Measurements from ENCODE around the gene P4HA1. TPM values are rescaled to one million over a fixed set of nuclear protein-coding genes. Genes with fewer than 3 reads are reported as not detected.
"Not testable (repeated sequence)": the region's sequence is repeated elsewhere in the genome, so short reads cannot be mapped to it uniquely, and the experiment has no call there.

P4HA1 gene
- polyA plus RNA-seq, 3 donors from 2014 or later: 16.9 to 26.5 (median 21.1) TPM

GRCh38 chr10:73018632-73019031, 78.0 kb downstream of the P4HA1 start:
- H3K27ac Mint-ChIP-seq: no peak overlapping the region
- H3K4me1 Mint-ChIP-seq: no peaks in the 10 kb centered on the region
- H3K27me3 Mint-ChIP-seq (ENCODE audit: low read depth in 3 of 3): peaks cover 0 to 2% (median 0%) of the 10 kb centered on the region in 3 donors
- H3K36me3 Mint-ChIP-seq: peaks cover 19 to 25% (median 20%) of the 10 kb centered on the region in 3 donors
- no peak overlapping the region for H3K4me3 Mint-ChIP-seq
- no peak for DNase-seq
- H3K9me3 Mint-ChIP-seq: no peaks in the 10 kb centered on the region

GRCh38 chr10:73017955-73018480, 78.6 kb downstream of the P4HA1 start:
- Mint-ChIP-seq H3K9me3 (no peaks in the 10 kb centered on the region), H3K27ac (no peak overlapping the region), H3K4me1 (no peaks in the 10 kb centered on the region), H3K36me3 (peaks cover 19 to 24% (median 24%) of the 10 kb centered on the region in 3 donors), H3K4me3 (no peak overlapping the region), H3K27me3 (ENCODE audit: low read depth in 3 of 3) (peaks cover 0 to 2% (median 0%) of the 10 kb centered on the region in 3 donors)
- DNase-seq: no peak

GRCh38 chr10:73015779-73016178, 80.9 kb downstream of the P4HA1 start:
- no peak for DNase-seq
- H3K9me3 Mint-ChIP-seq: no peaks in the 10 kb centered on the region
- H3K27me3 Mint-ChIP-seq (ENCODE audit: low read depth in 3 of 3): peaks cover 0 to 2% (median 0%) of the 10 kb centered on the region in 3 donors
- peaks cover 22 to 28% (median 23%) of the 10 kb centered on the region in 3 donors for H3K36me3 Mint-ChIP-seq
- no peak overlapping the region for H3K27ac Mint-ChIP-seq
- H3K4me3 Mint-ChIP-seq: no peak overlapping the region
- H3K4me1 Mint-ChIP-seq: no peaks in the 10 kb centered on the region

- Mint-ChIP-seq H3K36me3 (peaks cover 10 to 30% (median 16%) of the 10 kb centered on the region in 3 donors), H3K4me3 (no peak overlapping the region), H3K27me3 (ENCODE audit: low read depth in 3 of 3) (no peaks in the 10 kb centered on the region), H3K4me1 (no peaks in the 10 kb centered on the region), H3K9me3 (no peaks in the 10 kb centered on the region), H3K27ac (no peak overlapping the region)
- no peak for DNase-seq
Measured at GRCh38 chr10:73003822-73004221, 92.8 kb downstream of the P4HA1 start.

GRCh38 chr10:73000973-73001372, 95.7 kb downstream of the P4HA1 start:
- Mint-ChIP-seq H3K4me1 (no peaks in the 10 kb centered on the region), H3K27ac (no peak overlapping the region), H3K4me3 (no peak overlapping the region), H3K36me3 (peaks cover 4 to 17% (median 7%) of the 10 kb centered on the region in 3 donors), H3K27me3 (ENCODE audit: low read depth in 3 of 3) (no peaks in the 10 kb centered on the region), H3K9me3 (peaks cover 0 to 3% (median 0%) of the 10 kb centered on the region in 6 donors)
- no peak for DNase-seq

GRCh38 chr10:72997099-72997498, 99.6 kb downstream of the P4HA1 start:
- H3K9me3 Mint-ChIP-seq: peaks cover 0 to 3% (median 0%) of the 10 kb centered on the region in 6 donors
- H3K36me3 Mint-ChIP-seq: peaks cover 0 to 17% (median 10%) of the 10 kb centered on the region in 3 donors
- H3K4me1 Mint-ChIP-seq: no peaks in the 10 kb centered on the region
- H3K27ac Mint-ChIP-seq: no peak overlapping the region
- DNase-seq: no peak
- no peaks in the 10 kb centered on the region for H3K27me3 Mint-ChIP-seq (ENCODE audit: low read depth in 3 of 3)
- no peak overlapping the region for H3K4me3 Mint-ChIP-seq

- not testable (repeated sequence) for H3K4me1 Mint-ChIP-seq; H3K9me3 Mint-ChIP-seq; H3K4me3 Mint-ChIP-seq; H3K27me3 Mint-ChIP-seq (ENCODE audit: low read depth in 3 of 3); DNase-seq; H3K27ac Mint-ChIP-seq
- H3K36me3 Mint-ChIP-seq: peaks cover 4 to 17% (median 10%) of the 10 kb centered on the region in 3 donors
Measured at GRCh38 chr10:72995459-72995858, 101.2 kb downstream of the P4HA1 start.

GRCh38 chr10:72989771-72990170, 106.9 kb downstream of the P4HA1 start:
- not testable (repeated sequence) for H3K4me3 Mint-ChIP-seq; H3K27me3 Mint-ChIP-seq (ENCODE audit: low read depth in 3 of 3); H3K27ac Mint-ChIP-seq; H3K4me1 Mint-ChIP-seq; H3K9me3 Mint-ChIP-seq; DNase-seq
- H3K36me3 Mint-ChIP-seq: peaks cover 7 to 40% (median 8%) of the 10 kb centered on the region in 3 donors

GRCh38 chr10:72984618-72985017, 112.0 kb downstream of the P4HA1 start:
- not testable (repeated sequence) for H3K4me3 Mint-ChIP-seq; H3K27me3 Mint-ChIP-seq (ENCODE audit: low read depth in 3 of 3); H3K4me1 Mint-ChIP-seq; DNase-seq; H3K27ac Mint-ChIP-seq
- peaks cover 5 to 16% (median 9%) of the 10 kb centered on the region in 6 donors for H3K9me3 Mint-ChIP-seq
- H3K36me3 Mint-ChIP-seq: peaks cover 4 to 30% (median 11%) of the 10 kb centered on the region in 3 donors

GRCh38 chr10:72981882-72982529, 114.7 kb downstream of the P4HA1 start:
- H3K27ac Mint-ChIP-seq: no peak overlapping the region
- H3K36me3 Mint-ChIP-seq: peaks cover 7 to 27% (median 11%) of the 10 kb centered on the region in 3 donors
- DNase-seq: no peak
- H3K27me3 Mint-ChIP-seq (ENCODE audit: low read depth in 3 of 3): peaks cover 0 to 16% (median 11%) of the 10 kb centered on the region in 3 donors
- H3K4me1 Mint-ChIP-seq: no peaks in the 10 kb centered on the region
- peaks cover 28 to 42% (median 31%) of the 10 kb centered on the region in 6 donors for H3K9me3 Mint-ChIP-seq
- no peak overlapping the region for H3K4me3 Mint-ChIP-seq

- H3K36me3 Mint-ChIP-seq: peaks cover 8 to 27% (median 8%) of the 10 kb centered on the region in 3 donors
- peaks cover 32 to 50% (median 38%) of the 10 kb centered on the region in 6 donors for H3K9me3 Mint-ChIP-seq
- H3K4me1 Mint-ChIP-seq: no peaks in the 10 kb centered on the region
- H3K4me3 Mint-ChIP-seq: no peak overlapping the region
- peaks cover 3 to 23% (median 13%) of the 10 kb centered on the region in 3 donors for H3K27me3 Mint-ChIP-seq (ENCODE audit: low read depth in 3 of 3)
- DNase-seq: no peak
- no peak overlapping the region for H3K27ac Mint-ChIP-seq
Measured at GRCh38 chr10:72981028-72981881, 115.4 kb downstream of the P4HA1 start.

- H3K4me3 Mint-ChIP-seq: no peak overlapping the region
- H3K4me1 Mint-ChIP-seq: no peaks in the 10 kb centered on the region
- DNase-seq: no peak
- peaks cover 8 to 27% (median 8%) of the 10 kb centered on the region in 3 donors for H3K36me3 Mint-ChIP-seq
- peaks cover 6 to 26% (median 13%) of the 10 kb centered on the region in 3 donors for H3K27me3 Mint-ChIP-seq (ENCODE audit: low read depth in 3 of 3)
- peaks cover 32 to 59% (median 46%) of the 10 kb centered on the region in 6 donors for H3K9me3 Mint-ChIP-seq
- H3K27ac Mint-ChIP-seq: no peak overlapping the region
Measured at GRCh38 chr10:72980348-72980747, 116.3 kb downstream of the P4HA1 start.

GRCh38 chr10:72979709-72980108, 117.0 kb downstream of the P4HA1 start:
- H3K4me1 Mint-ChIP-seq: no peaks in the 10 kb centered on the region
- no peak overlapping the region for H3K4me3 Mint-ChIP-seq
- H3K9me3 Mint-ChIP-seq: peaks cover 32 to 65% (median 48%) of the 10 kb centered on the region in 6 donors
- H3K27me3 Mint-ChIP-seq (ENCODE audit: low read depth in 3 of 3): peaks cover 8 to 27% (median 15%) of the 10 kb centered on the region in 3 donors
- no peak overlapping the region for H3K27ac Mint-ChIP-seq
- peaks cover 8 to 27% (median 8%) of the 10 kb centered on the region in 3 donors for H3K36me3 Mint-ChIP-seq
- DNase-seq: no peak

- H3K27me3 Mint-ChIP-seq (ENCODE audit: low read depth in 3 of 3): peaks cover 13 to 24% (median 18%) of the 10 kb centered on the region in 3 donors
- no peak overlapping the region for H3K4me3 Mint-ChIP-seq
- no peak for DNase-seq
- H3K4me1 Mint-ChIP-seq: no peaks in the 10 kb centered on the region
- H3K36me3 Mint-ChIP-seq: peaks cover 8 to 27% (median 8%) of the 10 kb centered on the region in 3 donors
- no peak overlapping the region for H3K27ac Mint-ChIP-seq
- H3K9me3 Mint-ChIP-seq: peaks cover 32 to 61% (median 48%) of the 10 kb centered on the region in 6 donors
Measured at GRCh38 chr10:72976886-72977285, 119.8 kb downstream of the P4HA1 start.
